Transverse colon (tissue), 4 donors: ENCODE measurements around the gene AJAP1.

Source experiments
- EP300 ChIP-seq: sonication (generic); formaldehyde crosslinking; IDR thresholded peaks from one replicate; pipeline ENCODE4 v1.6.1; 2017; ENCODE audit warnings: antibody characterized with exemption, low read depth
- POLR2AphosphoS5 ChIP-seq, 3 donors: sonication (generic); formaldehyde crosslinking; IDR thresholded peaks; one replicate each; pipeline ENCODE4 v1.6.1; 2016; ENCODE audit warnings: antibody characterized with exemption in 3 of 3
- TF ChIP-seq, protein P1 (sequence below), 5 experiments: fragments of 200-600 bp in 3 of 5; fragments of 450-650 bp in 2 of 5; sonication (generic) in 3 of 5; IDR thresholded peaks; 1 replicate in 2 of 5; 2 replicates in 3 of 5; pipeline ENCODE4 v1.5.1; 2016 to 2017; ENCODE audit warnings: antibody characterized with exemption in 5 of 5, inconsistent platforms in 3 of 5, mild to moderate bottlenecking in 2 of 5, moderate library complexity in 1 of 5

DNA sequence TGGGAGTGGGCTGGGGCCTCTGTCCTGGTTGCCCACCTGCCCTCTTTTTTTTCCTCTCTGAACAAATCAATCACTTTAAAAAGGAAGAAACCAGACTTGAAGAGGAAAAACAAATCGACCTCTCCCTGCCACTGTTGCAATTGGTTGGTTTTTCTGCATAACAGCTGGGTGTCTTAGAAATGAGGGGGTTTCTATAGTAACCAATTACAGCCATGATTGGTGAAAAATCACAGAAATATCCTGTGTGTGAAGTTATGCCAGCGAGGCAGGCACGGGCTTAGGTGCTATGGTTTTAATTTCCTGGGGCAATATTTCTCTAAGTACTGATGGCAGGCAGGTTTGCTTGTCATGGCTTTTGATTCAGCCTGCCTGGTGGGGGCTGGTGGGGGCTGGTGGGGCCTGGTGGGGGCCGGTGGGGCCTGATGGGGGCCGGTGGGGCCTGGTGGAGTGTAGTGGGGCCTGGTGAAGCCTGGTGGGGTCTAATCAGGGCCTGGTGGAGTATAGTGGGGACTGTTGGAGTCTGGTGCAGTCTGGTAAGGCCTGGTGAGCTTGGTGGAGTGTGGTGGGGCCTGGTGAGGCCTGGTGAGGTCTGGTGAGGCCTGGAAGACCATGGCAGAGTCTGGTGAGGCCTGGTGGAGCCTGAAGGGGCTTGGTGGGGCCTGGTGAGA is 54.6 kb downstream of the AJAP1 start:
- TF ChIP-seq, protein P1, sequence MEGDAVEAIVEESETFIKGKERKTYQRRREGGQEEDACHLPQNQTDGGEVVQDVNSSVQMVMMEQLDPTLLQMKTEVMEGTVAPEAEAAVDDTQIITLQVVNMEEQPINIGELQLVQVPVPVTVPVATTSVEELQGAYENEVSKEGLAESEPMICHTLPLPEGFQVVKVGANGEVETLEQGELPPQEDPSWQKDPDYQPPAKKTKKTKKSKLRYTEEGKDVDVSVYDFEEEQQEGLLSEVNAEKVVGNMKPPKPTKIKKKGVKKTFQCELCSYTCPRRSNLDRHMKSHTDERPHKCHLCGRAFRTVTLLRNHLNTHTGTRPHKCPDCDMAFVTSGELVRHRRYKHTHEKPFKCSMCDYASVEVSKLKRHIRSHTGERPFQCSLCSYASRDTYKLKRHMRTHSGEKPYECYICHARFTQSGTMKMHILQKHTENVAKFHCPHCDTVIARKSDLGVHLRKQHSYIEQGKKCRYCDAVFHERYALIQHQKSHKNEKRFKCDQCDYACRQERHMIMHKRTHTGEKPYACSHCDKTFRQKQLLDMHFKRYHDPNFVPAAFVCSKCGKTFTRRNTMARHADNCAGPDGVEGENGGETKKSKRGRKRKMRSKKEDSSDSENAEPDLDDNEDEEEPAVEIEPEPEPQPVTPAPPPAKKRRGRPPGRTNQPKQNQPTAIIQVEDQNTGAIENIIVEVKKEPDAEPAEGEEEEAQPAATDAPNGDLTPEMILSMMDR (IDR thresholded peaks at IDR 0.05) = no peak
- no peak for TF ChIP-seq EP300
- no peak for TF ChIP-seq POLR2AphosphoS5 (IDR thresholded peaks at IDR 0.05)
